ENCODE data around the gene FOXB1. TPM values are rescaled to one million over a fixed set of nuclear protein-coding genes. Genes with fewer than 3 reads are reported as not detected.

The FOXB1 gene
- total RNA-seq, 4 donors from 2014 or later = not detected

GRCh38 chr15:59997070-59997701 lies 6.9 kb upstream of the FOXB1 start:
- no peak for DNase-seq (ENCODE audit: extremely low spot score)
- H3K27me3 ChIP-seq = peaks cover 0 to 100% (median 91%) of the 10 kb centered on the region in 4 donors
- WGBS = 2% methylated on average over 30 of the region's 36 CpGs

GRCh38 chr15:59998305-59998949 lies 5.7 kb upstream of the FOXB1 start:
- DNase-seq (ENCODE audit: extremely low spot score) = no peak
- intact Hi-C loops (cut with DNase I) = no loop called here
- Histone ChIP-seq H3K27me3 (peaks cover 0 to 100% (median 95%) of the 10 kb centered on the region in 4 donors), H3K27ac (replicated peaks in 1 of 4) (no peak overlapping the region), H3K36me3 (no peaks in the 10 kb centered on the region), H3K9me3 (no peaks in the 10 kb centered on the region), H3K4me3 (no peak overlapping the region), H3K4me1 (peaks cover 8 to 36% (median 25%) of the 10 kb centered on the region in 4 donors)
- TF ChIP-seq POLR2AphosphoS5 (IDR thresholded peaks at IDR 0.05) (no peak), EP300 (IDR thresholded peaks at IDR 0.05) (no peak), POLR2A (IDR thresholded peaks at IDR 0.05; ENCODE audit: low read depth) (no peak), CTCF (IDR thresholded peaks at IDR 0.05) (no peak)
- 8% methylated on average over 8 of the region's 8 CpGs for WGBS

More at GRCh38 chr15:59997070-59997701, 6.9 kb upstream of the FOXB1 start:
- Histone ChIP-seq H3K4me1 (peaks cover 8 to 33% (median 23%) of the 10 kb centered on the region in 4 donors), H3K4me3 (peak overlapping the region; percentile 11 to 36 (median 28)), H3K36me3 (no peaks in the 10 kb centered on the region), H3K27ac (replicated peaks in 1 of 4) (no peak overlapping the region), H3K9me3 (no peaks in the 10 kb centered on the region)
- intact Hi-C loops (cut with DNase I) = no loop called here
- TF ChIP-seq POLR2A (IDR thresholded peaks at IDR 0.05; ENCODE audit: low read depth) = no peak
- no peak for TF ChIP-seq EP300 (IDR thresholded peaks at IDR 0.05)
- TF ChIP-seq CTCF (IDR thresholded peaks at IDR 0.05) = no peak
- TF ChIP-seq POLR2AphosphoS5 (IDR thresholded peaks at IDR 0.05) = no peak

- DNase-seq (ENCODE audit: extremely low spot score) = no peak
- Histone ChIP-seq H3K27ac (replicated peaks in 1 of 4) (no peak overlapping the region), H3K4me3 (no peak overlapping the region), H3K9me3 (no peaks in the 10 kb centered on the region), H3K27me3 (peaks cover 0 to 100% (median 95%) of the 10 kb centered on the region in 4 donors), H3K36me3 (no peaks in the 10 kb centered on the region), H3K4me1 (peaks cover 12 to 43% (median 31%) of the 10 kb centered on the region in 4 donors)
- intact Hi-C loops (cut with DNase I) = no loop called here
- 11% methylated on average over 6 of the region's 6 CpGs for WGBS
- TF ChIP-seq POLR2A (IDR thresholded peaks at IDR 0.05; ENCODE audit: low read depth) = no peak
- TF ChIP-seq POLR2AphosphoS5 (IDR thresholded peaks at IDR 0.05) = no peak
- no peak for TF ChIP-seq EP300 (IDR thresholded peaks at IDR 0.05)
- no peak for TF ChIP-seq CTCF (IDR thresholded peaks at IDR 0.05)
These were observed 5.0 kb upstream of the FOXB1 start for GRCh38 chr15:59998950-59999611.

GRCh38 chr15:59999612-60000112 lies 4.4 kb upstream of the FOXB1 start:
- Histone ChIP-seq H3K9me3 (no peaks in the 10 kb centered on the region), H3K27me3 (peaks cover 0 to 100% (median 95%) of the 10 kb centered on the region in 4 donors), H3K4me3 (no peak overlapping the region), H3K4me1 (peaks cover 18 to 48% (median 34%) of the 10 kb centered on the region in 4 donors), H3K27ac (replicated peaks in 1 of 4) (no peak overlapping the region), H3K36me3 (no peaks in the 10 kb centered on the region)
- no peak for DNase-seq (ENCODE audit: extremely low spot score)
- TF ChIP-seq CTCF (IDR thresholded peaks at IDR 0.05) (no peak), EP300 (IDR thresholded peaks at IDR 0.05) (no peak), POLR2AphosphoS5 (IDR thresholded peaks at IDR 0.05) (no peak), POLR2A (IDR thresholded peaks at IDR 0.05; ENCODE audit: low read depth) (no peak)
- intact Hi-C loops (cut with DNase I) = no loop called here
- WGBS = 4% methylated on average over 28 of the region's 28 CpGs

Data from esophagus muscularis mucosa (tissue), 4 donors.